GM21423 (cell line): ENCODE results near the gene SRBD1.

ENCODE experiments used
- ATAC-seq: cut with Tn5 transposase; IDR thresholded peaks from one replicate; pipeline ENCODE4 v1.9.1; 2021; ENCODE audit warnings: mild to moderate bottlenecking, moderate library complexity; ENCODE audit not compliant: unreplicated experiment

The SRBD1 gene

DNA sequence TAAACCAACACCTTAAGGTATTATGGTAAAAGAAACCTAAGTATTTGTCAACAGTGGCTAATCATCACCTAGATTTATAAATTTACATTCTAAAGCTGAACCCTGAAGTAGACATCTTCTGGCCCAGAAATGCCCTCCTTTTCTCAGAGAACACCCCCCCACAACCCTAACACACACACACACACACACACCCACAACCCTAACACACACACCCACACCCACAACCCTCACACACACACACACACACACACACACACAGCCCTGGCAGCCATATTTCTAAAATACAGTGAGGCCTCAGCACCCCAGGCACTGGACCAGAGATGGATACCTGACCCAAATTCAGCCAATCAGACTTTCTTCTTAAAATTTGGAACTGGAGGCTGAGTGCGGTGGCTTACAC is 14.3 kb downstream of the SRBD1 start:
- ATAC-seq: no peak

- no peak for ATAC-seq
Observed at GRCh38 chr2:45595721-45596435, 15.2 kb downstream of the SRBD1 start.

GRCh38 chr2:45591073-45591472 is 20.0 kb downstream of the SRBD1 start:
- ATAC-seq: no peak

DNA sequence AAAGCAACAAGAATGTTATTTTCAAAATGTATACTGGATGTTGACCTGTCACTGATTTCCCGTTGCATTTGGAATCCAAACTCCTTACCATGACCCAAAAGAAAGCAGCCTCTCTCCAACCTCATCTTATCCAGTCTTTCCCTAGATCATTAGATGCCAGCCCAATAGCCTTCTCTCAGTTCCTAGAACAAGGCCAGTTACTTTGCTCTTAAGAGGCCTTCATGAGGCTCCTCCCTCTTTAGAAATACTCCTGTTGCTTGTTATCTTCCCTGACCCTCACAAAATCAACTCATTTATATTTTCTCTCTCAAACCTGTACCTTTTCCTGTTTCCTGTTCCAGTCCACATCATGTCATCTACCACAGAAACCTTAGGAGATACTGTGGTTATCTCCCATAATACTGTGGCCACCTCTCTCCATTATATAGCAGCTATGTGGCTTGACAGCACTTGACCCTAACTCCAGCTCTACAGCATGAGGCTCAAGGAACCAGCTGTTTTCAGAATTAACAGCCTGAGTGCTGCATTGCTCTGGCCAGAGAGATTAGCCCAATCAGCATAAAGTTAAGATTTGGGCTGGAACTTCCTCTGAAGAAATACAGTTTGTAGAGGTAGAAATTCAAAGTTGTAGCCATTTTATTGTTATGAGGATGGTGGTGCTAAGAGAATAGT is 22.8 kb downstream of the SRBD1 start:
- ATAC-seq: no peak

- ATAC-seq: no peak
Observed at GRCh38 chr2:45586600-45586999, 24.5 kb downstream of the SRBD1 start.

DNA sequence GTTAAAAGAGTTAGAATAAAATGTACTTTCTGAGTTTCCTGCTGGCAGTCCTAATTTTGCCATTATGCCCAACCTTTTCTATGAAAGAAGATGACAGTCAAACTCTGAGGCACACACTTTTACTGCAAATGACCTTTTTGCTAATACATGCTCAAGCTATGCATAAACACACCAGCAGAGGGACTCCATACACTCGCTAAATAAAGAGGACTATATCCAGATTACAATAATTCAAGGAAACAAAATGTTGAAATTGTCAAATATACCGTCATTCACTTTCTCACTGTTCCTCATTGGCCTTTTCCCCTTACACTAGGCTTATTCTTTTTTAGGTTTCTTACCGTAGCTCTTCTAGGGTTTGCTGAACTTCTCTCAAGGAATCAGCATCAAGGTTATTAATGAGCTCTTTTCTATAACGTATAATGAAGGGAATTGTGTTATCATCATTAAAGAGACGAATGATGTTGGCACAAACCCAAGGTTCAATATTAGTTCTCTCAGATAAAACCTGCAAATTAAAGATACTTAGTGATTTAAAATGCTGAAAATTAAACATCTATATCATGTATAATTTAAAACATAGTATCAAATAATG is 25.7 kb downstream of the SRBD1 start:
- ATAC-seq: no peak

DNA sequence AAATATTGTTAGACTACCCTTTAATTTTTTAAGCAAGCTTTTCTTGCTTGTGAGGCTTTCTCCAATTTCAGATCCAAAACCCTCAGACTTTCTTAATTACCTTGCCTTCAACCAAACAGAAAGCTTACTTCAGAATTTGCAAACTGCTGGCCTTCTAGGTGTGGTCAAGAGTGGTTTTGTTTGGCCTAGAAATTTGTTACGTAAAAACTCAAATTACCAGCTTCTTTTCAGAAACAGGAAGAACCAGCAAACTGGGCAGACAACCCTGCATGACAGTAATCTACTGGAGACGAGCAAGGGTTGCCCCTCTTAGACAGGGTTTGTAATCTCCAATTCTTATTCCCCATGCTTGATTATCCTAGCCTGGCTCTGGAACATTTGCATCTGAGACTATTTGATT is 27.1 kb downstream of the SRBD1 start:
- ATAC-seq: no peak

DNA sequence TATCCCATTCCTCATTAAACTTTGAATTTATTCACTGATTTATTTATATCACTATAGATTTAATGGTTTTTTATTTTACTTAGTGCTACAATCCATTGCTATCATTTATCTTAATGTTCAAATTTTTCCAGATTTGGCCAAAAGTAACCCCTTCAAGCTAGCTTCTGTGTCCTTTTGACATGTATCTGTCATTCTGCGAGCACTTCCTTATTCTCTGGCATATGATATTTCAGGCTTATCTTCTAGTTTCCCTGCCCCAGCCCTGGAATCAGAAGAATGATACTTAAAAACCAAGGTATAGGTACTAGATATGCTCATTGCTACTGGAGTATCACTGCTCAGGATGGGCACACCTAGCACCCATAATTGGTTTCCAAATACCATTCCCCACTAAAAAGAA is 28.5 kb downstream of the SRBD1 start:
- ATAC-seq: no peak

- no peak for ATAC-seq
Observed at GRCh38 chr2:45578056-45578843, 32.8 kb downstream of the SRBD1 start.

GRCh38 chr2:45577441-45577840 is 33.6 kb downstream of the SRBD1 start:
- ATAC-seq: no peak

DNA sequence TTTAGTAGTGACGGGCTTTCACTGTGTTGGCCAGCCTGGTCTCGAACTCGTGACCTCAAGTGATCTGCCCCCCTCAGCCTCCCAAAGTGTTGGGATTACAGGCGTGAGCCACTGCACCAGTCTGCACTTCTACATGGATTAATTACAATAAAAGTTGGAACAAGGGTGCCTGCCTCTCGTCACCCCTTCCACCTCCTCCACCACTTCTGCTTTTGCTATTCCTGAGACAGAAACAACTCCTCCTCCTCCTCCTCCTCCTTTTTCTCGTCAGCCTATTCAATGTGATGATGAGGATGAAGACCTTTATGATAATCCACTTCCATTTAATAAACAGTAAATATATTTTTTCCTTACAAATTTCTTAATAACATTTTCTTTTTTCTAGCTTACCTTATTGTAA is 35.2 kb downstream of the SRBD1 start:
- no peak for ATAC-seq

DNA sequence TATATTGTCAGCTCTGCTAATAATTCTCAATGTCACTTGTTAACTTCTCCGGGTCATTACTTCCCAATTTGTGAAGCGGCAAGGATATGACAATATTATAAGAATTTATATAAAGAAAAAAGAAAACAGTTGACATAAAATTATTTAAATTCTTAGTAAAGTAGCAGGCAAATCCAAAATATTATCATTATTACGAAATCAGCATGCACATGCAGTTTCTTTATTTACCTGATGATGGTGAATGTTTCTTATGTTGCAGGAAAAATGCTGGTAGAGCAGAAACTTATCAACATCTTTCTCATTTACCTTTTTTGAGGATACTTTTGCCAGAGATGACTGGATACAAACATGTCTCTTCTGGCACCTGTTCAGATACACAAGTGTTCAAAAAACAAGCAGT is 38.1 kb downstream of the SRBD1 start:
- no peak for ATAC-seq

GRCh38 chr2:45571940-45572339 is 39.1 kb downstream of the SRBD1 start:
- ATAC-seq: no peak

GRCh38 chr2:45570671-45571334 is 40.3 kb downstream of the SRBD1 start:
- ATAC-seq: no peak

GRCh38 chr2:45568935-45569334 is 42.1 kb downstream of the SRBD1 start:
- no peak for ATAC-seq

DNA sequence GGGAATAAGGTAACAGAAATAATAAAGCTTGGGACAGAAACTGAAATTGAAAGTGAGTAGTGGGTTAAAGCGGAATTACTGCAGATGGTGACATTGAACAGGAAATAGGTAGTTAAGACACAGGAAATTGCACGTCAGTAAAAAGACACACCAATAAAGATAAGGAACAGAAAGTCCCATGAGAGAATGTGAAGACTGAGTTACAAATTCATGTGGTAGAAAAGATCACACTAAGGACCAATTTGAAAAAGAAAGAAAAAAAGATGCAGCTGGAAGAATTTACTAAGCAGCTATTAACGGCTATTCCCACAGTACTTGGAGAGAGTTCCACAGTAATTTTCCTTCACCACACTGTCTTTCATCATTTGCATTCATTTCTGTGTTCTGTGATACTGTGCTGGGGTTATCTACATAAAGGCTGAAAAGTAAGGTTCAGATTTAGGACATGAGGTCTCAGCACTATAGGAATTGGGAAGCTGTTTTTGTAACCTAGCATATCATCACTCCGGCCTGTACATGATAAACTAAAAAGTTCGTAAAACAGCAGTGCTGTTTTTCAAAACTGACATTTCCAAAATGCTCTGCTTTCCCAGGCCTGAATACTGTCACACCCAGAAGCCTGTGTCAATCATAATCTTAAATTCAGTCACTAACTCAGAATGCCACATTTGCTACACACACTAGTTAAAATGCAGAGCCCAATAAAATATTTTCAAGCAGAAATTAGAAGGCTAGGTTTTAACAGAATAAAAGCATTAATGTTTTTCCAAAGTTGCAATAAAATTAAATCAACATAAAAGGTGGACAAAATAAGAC is 42.9 kb downstream of the SRBD1 start:
- peak; percentile 94 for ATAC-seq

DNA sequence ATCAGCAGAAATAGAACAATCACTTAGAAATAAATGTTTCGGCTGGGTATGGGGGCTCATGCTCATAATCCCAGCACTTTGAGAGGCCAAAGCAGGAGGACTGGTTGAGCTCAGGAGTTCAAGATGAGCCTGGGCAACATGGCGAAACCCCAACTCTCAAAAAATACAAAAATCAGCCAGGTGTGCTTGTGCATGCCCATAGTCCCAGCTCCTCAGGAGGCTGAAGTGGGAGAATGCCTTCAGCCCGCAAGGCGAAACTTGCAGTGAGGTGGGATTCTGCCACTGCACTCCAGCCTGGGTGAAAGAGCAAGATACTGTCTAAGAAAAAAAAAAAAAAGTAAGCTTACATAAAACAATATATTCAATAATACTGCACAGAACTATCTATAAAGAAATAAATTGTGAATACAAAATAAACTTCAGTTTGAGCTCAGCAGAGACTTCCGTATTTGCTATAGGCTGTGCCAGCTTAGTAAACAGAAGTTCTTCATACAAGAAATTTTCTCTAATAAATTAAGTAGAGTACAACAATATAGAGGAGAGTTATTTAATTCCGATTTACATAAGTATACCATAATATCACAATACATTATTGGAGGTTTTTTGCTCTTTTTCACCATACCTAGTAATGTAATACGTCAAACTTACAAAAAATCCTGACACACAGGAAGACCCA is 43.6 kb downstream of the SRBD1 start:
- ATAC-seq: no peak

- ATAC-seq: no peak
Observed at GRCh38 chr2:45559436-45559835, 51.6 kb downstream of the SRBD1 start.

DNA sequence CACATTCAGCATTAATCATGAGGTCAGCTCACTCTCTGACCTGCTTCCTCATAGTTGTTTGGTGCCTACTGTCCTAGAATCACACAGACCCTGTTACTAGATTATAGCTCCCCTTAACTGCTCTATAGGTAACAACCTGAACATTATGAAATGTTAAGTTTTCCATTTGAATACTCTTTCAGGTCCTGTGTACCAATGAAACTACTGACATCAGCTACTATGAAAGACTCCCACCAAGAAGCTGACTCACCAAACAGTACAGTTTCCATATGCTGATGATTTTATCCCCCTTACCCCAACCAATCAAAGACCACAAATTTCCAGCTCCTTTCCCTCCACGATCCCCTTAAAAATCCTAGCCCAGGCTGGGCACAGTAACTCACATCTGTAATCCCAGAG is 56.3 kb downstream of the SRBD1 start:
- ATAC-seq: no peak
